GM12892 (cell line): Measurements from ENCODE around the gene OGDH.

Experiments used
- POLR2A ChIP-seq: IDR thresholded peaks from 2 replicates; pipeline ENCODE4 v1.6.1; 2011; ENCODE audit warnings: low read depth, low read length, control low read depth
- POLR2AphosphoS5 ChIP-seq: IDR thresholded peaks from 2 replicates; pipeline ENCODE4 v1.6.1; 2011; ENCODE audit warnings: low read depth, low read length, control low read depth

DNA sequence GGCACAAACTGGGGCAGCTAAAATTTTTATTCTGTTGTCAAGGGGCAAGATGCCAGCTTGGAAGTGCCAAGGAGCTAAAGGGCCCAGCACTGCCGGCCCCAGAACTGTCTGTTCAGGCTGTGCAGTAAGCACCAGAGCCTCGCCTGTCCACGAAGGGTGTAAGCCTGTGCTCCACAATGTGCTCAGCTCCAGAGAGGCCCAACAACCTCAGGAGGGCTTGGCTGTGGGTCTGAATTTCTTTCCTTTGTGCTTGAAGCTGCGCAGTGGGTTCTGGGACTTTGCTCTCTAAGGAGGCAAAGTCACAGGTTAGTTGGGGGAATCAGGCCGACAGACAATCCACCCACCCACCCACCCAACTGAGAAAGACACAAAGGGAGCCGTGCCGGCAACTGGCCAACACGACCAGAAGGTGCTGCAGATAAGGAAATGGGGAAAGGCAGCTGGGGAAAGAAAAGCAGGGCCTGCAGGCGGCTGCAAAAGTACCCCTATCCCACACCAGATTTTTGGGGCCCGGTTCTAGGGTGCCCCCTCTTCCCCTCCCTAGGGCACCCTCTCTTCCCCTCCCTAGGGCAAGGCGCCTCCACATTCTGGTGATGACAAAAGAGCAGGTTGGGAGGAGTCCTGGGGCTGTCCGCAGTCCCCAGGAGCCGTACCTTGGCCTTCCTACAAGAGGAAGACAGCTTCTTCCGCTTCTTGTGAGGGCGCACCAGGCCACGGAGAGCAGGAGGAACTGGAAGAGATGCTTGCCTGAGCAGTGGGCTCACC is 40.5 kb upstream of the OGDH start:
- no peak for TF ChIP-seq POLR2A
- TF ChIP-seq POLR2AphosphoS5: no peak
